Measurements from ENCODE around the gene FBXW8. TPM values are rescaled to one million over a fixed set of nuclear protein-coding genes. Genes with fewer than 3 reads are reported as not detected.

FBXW8 gene
- total RNA-seq, 1 experiment from 2014 or later = 15.3 TPM

DNA sequence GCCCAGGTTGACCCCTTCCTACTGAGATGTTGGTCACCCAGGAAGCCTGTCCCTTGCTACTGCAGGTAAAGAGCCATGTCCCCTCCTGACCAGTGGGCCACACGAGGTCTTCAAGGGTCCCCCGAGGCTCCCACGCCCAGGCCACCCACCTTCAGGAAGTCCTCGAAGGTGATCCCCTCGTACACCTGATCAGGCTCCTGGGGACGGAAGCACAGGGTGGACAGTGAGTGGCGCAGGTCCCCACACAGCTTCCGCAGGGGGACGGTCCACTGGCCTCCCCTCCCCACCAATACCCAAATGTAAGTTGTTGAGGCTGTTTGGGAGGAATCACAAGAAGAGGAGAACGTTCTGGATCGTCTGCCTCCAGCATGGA, 131.0 kb downstream of the FBXW8 start:
- H3K9ac ChIP-seq (ENCODE audit: extremely low read depth, insufficient read length, low read length) = no peak overlapping the region
- TF ChIP-seq, protein P1, sequence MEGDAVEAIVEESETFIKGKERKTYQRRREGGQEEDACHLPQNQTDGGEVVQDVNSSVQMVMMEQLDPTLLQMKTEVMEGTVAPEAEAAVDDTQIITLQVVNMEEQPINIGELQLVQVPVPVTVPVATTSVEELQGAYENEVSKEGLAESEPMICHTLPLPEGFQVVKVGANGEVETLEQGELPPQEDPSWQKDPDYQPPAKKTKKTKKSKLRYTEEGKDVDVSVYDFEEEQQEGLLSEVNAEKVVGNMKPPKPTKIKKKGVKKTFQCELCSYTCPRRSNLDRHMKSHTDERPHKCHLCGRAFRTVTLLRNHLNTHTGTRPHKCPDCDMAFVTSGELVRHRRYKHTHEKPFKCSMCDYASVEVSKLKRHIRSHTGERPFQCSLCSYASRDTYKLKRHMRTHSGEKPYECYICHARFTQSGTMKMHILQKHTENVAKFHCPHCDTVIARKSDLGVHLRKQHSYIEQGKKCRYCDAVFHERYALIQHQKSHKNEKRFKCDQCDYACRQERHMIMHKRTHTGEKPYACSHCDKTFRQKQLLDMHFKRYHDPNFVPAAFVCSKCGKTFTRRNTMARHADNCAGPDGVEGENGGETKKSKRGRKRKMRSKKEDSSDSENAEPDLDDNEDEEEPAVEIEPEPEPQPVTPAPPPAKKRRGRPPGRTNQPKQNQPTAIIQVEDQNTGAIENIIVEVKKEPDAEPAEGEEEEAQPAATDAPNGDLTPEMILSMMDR (conservative IDR thresholded peaks at IDR 0.05) = no peak

More for the DNA sequence above, 131.0 kb downstream of the FBXW8 start:
- Histone ChIP-seq H3K9me3 (ENCODE audit: control insufficient read depth, low read depth, low read length) (no peaks in the 10 kb centered on the region), H3K79me2 (ENCODE audit: insufficient read depth, low read length) (no peaks in the 10 kb centered on the region), H3K27ac (ENCODE audit: insufficient read length, low read depth, low read length) (no peak overlapping the region), H3K4ac (ENCODE audit: low read depth, low read length) (no peak overlapping the region), H2AFZ (ENCODE audit: low read length) (no peak overlapping the region), H3K79me1 (ENCODE audit: insufficient read depth, low read depth, low read length, poor library complexity, severe bottlenecking) (no peaks in the 10 kb centered on the region), H3K14ac (ENCODE audit: insufficient read depth, low read length) (no peak overlapping the region; the same call in 1 of the 2 replicates), H3T11ph (ENCODE audit: low read length) (no peak overlapping the region), H3K23me2 (ENCODE audit: insufficient read length, low read depth, low read length, poor library complexity, severe bottlenecking) (peaks cover 3% of the 10 kb centered on the region), H3K18ac (ENCODE audit: insufficient read length, low read depth, low read length) (no peak overlapping the region), H2AK5ac (ENCODE audit: insufficient read length, low read length) (no peak overlapping the region), H3K4me2 (ENCODE audit: insufficient read depth, insufficient read length, low read length) (no peak overlapping the region), H3K4me1 (ENCODE audit: insufficient read depth, low read length) (no peaks in the 10 kb centered on the region), H3K23ac (ENCODE audit: insufficient read length, low read depth, low read length) (no peak overlapping the region), H4K20me1 (ENCODE audit: control insufficient read depth, insufficient read depth, insufficient read length) (no peaks in the 10 kb centered on the region), H2BK12ac (ENCODE audit: insufficient read length, low read depth, low read length) (no peak overlapping the region), H2BK5ac (ENCODE audit: insufficient read length, low read length) (no peak overlapping the region), H4K8ac (replicated peaks; ENCODE audit: insufficient read length, low read depth, low read length) (no peak overlapping the region), H3K56ac (ENCODE audit: insufficient read length, low read depth, low read length) (no peak overlapping the region), H2BK20ac (ENCODE audit: low read depth, low read length, poor library complexity, severe bottlenecking) (no peak overlapping the region), H3K27me3 (ENCODE audit: insufficient read depth, low read length) (no peaks in the 10 kb centered on the region), H2BK15ac (ENCODE audit: low read depth, low read length) (no peak overlapping the region), H2BK120ac (ENCODE audit: low read depth, low read length, poor library complexity, severe bottlenecking) (no peak overlapping the region), H4K5ac (ENCODE audit: insufficient read length, low read depth, low read length) (no peak overlapping the region), H4K91ac (ENCODE audit: insufficient read length, low read depth, low read length) (no peak overlapping the region)
- no peak for DNase-seq
- H3K4me3 Mint-ChIP-seq = no peak overlapping the region
- no peaks in the 10 kb centered on the region for H3K36me3 Mint-ChIP-seq (ENCODE audit: insufficient read depth in 1 of 3, low read depth in 3 of 3)
- no peaks in the 10 kb centered on the region for H3K9me3 Mint-ChIP-seq
- peak overlapping the region in 1 of 3 experiments; percentile 59; a peak in 1 of 7 replicates for H3K27ac Mint-ChIP-seq
- H3K4me1 Mint-ChIP-seq = peaks cover 21 to 48% of the 10 kb centered on the region in 2 experiments
- no peaks in the 10 kb centered on the region; the same call in 1 of the 2 replicates for H3K27me3 Mint-ChIP-seq (ENCODE audit: low read depth)
- no CpG with 5 or more reads among the region's 11 CpGs for WGBS (ENCODE audit: extremely low coverage, insufficient read length, low lambda C conversion rate)
